Ascending aorta (tissue), 2 donors: Measurements from ENCODE around the gene BRF1. TPM values are rescaled to one million over a fixed set of nuclear protein-coding genes. Genes with fewer than 3 reads are reported as not detected.

ENCODE experiments used
- DNase-seq, 2 donors: peaks; one replicate each; pipeline ENCODE4 v3.0.0-alpha.2; 2019; ENCODE audit warnings: low spot score in 2 of 2
- H3K27ac ChIP-seq, 2 donors: fragments of 200-600 bp; sonication (generic); one replicate each; pipeline ENCODE4 v1.5.1; 2016 to 2017; ENCODE audit warnings: mild to moderate bottlenecking in 1 of 2
- H3K27me3 ChIP-seq: fragments of 200-600 bp; sonication (generic); one replicate; pipeline ENCODE4 v1.5.1; 2017
- H3K36me3 ChIP-seq, 2 donors: fragments of 200-600 bp; sonication (generic); one replicate each; pipeline ENCODE4 v1.5.1; 2016
- H3K4me1 ChIP-seq, 2 donors: fragments of 200-600 bp; sonication (generic); one replicate each; pipeline ENCODE4 v1.5.1; 2016 to 2017; ENCODE audit warnings: mild to moderate bottlenecking in 1 of 2
- H3K4me3 ChIP-seq, 2 donors: fragments of 200-600 bp; sonication (generic); one replicate each; pipeline ENCODE4 v1.5.1; 2016 to 2017; ENCODE audit warnings: mild to moderate bottlenecking in 1 of 2
- H3K9me3 ChIP-seq, 2 donors: fragments of 200-600 bp; sonication (generic); one replicate each; pipeline ENCODE4 v1.5.1; 2016
- CTCF ChIP-seq, 3 experiments: fragments of 200-600 bp in 2 of 3; fragments of 450-650 bp in 1 of 3; sonication (generic) in 2 of 3; IDR thresholded peaks; one replicate each; pipeline ENCODE4 v1.5.1; 2016 to 2019; ENCODE audit warnings: antibody characterized with exemption in 3 of 3, mild to moderate bottlenecking in 1 of 3, moderate library complexity in 1 of 3
- intact Hi-C: fragments of 100-400 bp; cut with DNase I; formaldehyde crosslinking; loops from one replicate; pipeline ENCODE4 v1.15.1; 2023
- total RNA-seq: library from RNA; depleted of rRNA; stranded (reverse); fragments of >200 nt; gene quantifications from one replicate; pipeline ENCODE4 v1.1.0, GENCODE V29; 2016

BRF1 gene
- total RNA-seq, 1 donor from 2014 or later = 60.9 TPM

- TF ChIP-seq CTCF (IDR thresholded peaks at IDR 0.05) = no peak
- Histone ChIP-seq H3K36me3 (peaks cover 12 to 38% of the 10 kb centered on the region in 2 donors), H3K27ac (no peak overlapping the region), H3K4me3 (no peak overlapping the region), H3K9me3 (no peaks in the 10 kb centered on the region), H3K27me3 (no peaks in the 10 kb centered on the region), H3K4me1 (peaks cover 2 to 14% of the 10 kb centered on the region in 2 donors)
- DNase-seq = no peak
- intact Hi-C loops = loop anchor here (10.0 kb wide), 1 partner anchor 158 kb away; no protein-coding TSS in a partner anchor
Observed at GRCh38 chr14:105252552-105253328, 48.1 kb downstream of the BRF1 start.

GRCh38 chr14:105251920-105252319 is 48.9 kb downstream of the BRF1 start:
- peaks cover 12 to 38% of the 10 kb centered on the region in 2 donors for H3K36me3 ChIP-seq
- no peak overlapping the region for H3K27ac ChIP-seq
- no peak overlapping the region for H3K4me3 ChIP-seq
- H3K27me3 ChIP-seq = no peaks in the 10 kb centered on the region
- intact Hi-C loops = loop anchor here (10.0 kb wide), 1 partner anchor 157 kb away; no protein-coding TSS in a partner anchor
- no peak for TF ChIP-seq CTCF (IDR thresholded peaks at IDR 0.05)
- no peak for DNase-seq
- H3K9me3 ChIP-seq = no peaks in the 10 kb centered on the region
- H3K4me1 ChIP-seq = peaks cover 4 to 17% of the 10 kb centered on the region in 2 donors

- Histone ChIP-seq H3K4me3 (no peak overlapping the region), H3K9me3 (no peaks in the 10 kb centered on the region), H3K27ac (no peak overlapping the region), H3K36me3 (peaks cover 12 to 35% of the 10 kb centered on the region in 2 donors), H3K4me1 (peaks cover 4 to 17% of the 10 kb centered on the region in 2 donors), H3K27me3 (no peaks in the 10 kb centered on the region)
- intact Hi-C loops = loop anchor here (10.0 kb wide), 1 partner anchor 156 kb away; no protein-coding TSS in a partner anchor
- no peak for DNase-seq
- TF ChIP-seq CTCF (IDR thresholded peaks at IDR 0.05) = no peak
Observed at GRCh38 chr14:105250986-105251385, 49.8 kb downstream of the BRF1 start.

GRCh38 chr14:105250008-105250366 is 50.8 kb downstream of the BRF1 start:
- Histone ChIP-seq H3K27me3 (no peaks in the 10 kb centered on the region), H3K27ac (peak overlapping the region; percentile 84 to 88), H3K9me3 (no peaks in the 10 kb centered on the region), H3K36me3 (peaks cover 12 to 35% of the 10 kb centered on the region in 2 donors), H3K4me3 (no peak overlapping the region), H3K4me1 (peaks cover 4 to 17% of the 10 kb centered on the region in 2 donors)
- intact Hi-C loops = loop anchor here (10.0 kb wide), 1 partner anchor 155 kb away; no protein-coding TSS in a partner anchor
- DNase-seq = no peak
- TF ChIP-seq CTCF (IDR thresholded peaks at IDR 0.05) = no peak

GRCh38 chr14:105249182-105250007 is 51.4 kb downstream of the BRF1 start:
- Histone ChIP-seq H3K27ac (peak overlapping the region; percentile 84 to 88), H3K36me3 (peaks cover 12 to 35% of the 10 kb centered on the region in 2 donors), H3K4me1 (peaks cover 4 to 17% of the 10 kb centered on the region in 2 donors), H3K27me3 (no peaks in the 10 kb centered on the region), H3K4me3 (peak overlapping the region; percentile 72), H3K9me3 (no peaks in the 10 kb centered on the region)
- no peak for TF ChIP-seq CTCF (IDR thresholded peaks at IDR 0.05)
- DNase-seq = no peak
- intact Hi-C loops = loop anchor here (10.0 kb wide), 6 partner anchors 65 to 575 kb away; partner anchors contain the start of genes AHNAK2, CRIP2, MTA1 and PACS2
